ENCODE results near the gene CYP26C1. TPM values are rescaled to one million over a fixed set of nuclear protein-coding genes. Genes with fewer than 3 reads are reported as not detected.

The CYP26C1 gene
- total RNA-seq, 1 experiment from 2014 or later, result 0.07 TPM

DNA sequence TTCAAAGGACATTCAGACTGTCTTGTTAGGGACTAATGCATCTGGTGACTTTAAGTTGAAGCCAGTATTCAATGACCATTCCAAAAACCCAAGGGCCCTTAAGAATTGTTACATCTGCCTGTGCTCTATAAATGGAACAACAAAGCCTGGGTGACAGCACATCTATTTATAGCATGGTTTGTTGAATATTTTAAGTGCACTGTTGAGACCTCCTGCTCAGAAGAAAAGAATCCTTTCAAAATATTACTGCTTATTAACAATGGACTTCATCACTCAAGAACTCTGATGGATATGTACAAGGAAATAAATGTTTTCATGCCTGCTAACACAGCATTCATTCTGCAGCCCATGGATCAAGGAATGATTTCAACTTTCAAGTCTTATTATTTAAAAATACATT, 33.1 kb upstream of the CYP26C1 start:
- H4K20me1 ChIP-seq (ENCODE audit: insufficient read depth), result no peaks in the 10 kb centered on the region
- TF ChIP-seq YY1 (IDR thresholded peaks at IDR 0.05; ENCODE audit: extremely low read depth, insufficient replicate concordance, low read depth, low read length) (no peak), ZNF274 (IDR thresholded peaks at IDR 0.05; ENCODE audit: low read depth, low read length) (no peak), EGR1 (IDR thresholded peaks at IDR 0.05; ENCODE audit: low read depth) (no peak), SRF (IDR thresholded peaks at IDR 0.05; ENCODE audit: low read depth) (no peak), POLR2A (IDR thresholded peaks at IDR 0.05; ENCODE audit: borderline replicate concordance, extremely low read depth, insufficient read depth, insufficient read length) (no peak), CBX3 (IDR thresholded peaks at IDR 0.05; ENCODE audit: low read depth) (no peak), JUND (IDR thresholded peaks at IDR 0.05) (no peak), EZH2phosphoT487 (IDR thresholded peaks at IDR 0.05; ENCODE audit: borderline replicate concordance) (no peak), EZH2 (IDR thresholded peaks at IDR 0.05) (no peak), CEBPB (IDR thresholded peaks at IDR 0.05; ENCODE audit: low read depth) (no peak), POLR2AphosphoS5 (IDR thresholded peaks at IDR 0.05; ENCODE audit: low read depth, low read length) (no peak), ELF1 (IDR thresholded peaks at IDR 0.05; ENCODE audit: borderline replicate concordance, low read depth) (no peak), RAD21 (IDR thresholded peaks at IDR 0.05; ENCODE audit: low read depth) (no peak)
- TF ChIP-seq, protein P1, sequence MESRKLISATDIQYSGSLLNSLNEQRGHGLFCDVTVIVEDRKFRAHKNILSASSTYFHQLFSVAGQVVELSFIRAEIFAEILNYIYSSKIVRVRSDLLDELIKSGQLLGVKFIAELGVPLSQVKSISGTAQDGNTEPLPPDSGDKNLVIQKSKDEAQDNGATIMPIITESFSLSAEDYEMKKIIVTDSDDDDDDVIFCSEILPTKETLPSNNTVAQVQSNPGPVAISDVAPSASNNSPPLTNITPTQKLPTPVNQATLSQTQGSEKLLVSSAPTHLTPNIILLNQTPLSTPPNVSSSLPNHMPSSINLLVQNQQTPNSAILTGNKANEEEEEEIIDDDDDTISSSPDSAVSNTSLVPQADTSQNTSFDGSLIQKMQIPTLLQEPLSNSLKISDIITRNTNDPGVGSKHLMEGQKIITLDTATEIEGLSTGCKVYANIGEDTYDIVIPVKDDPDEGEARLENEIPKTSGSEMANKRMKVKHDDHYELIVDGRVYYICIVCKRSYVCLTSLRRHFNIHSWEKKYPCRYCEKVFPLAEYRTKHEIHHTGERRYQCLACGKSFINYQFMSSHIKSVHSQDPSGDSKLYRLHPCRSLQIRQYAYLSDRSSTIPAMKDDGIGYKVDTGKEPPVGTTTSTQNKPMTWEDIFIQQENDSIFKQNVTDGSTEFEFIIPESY (IDR thresholded peaks at IDR 0.05; ENCODE audit: extremely low read depth, insufficient replicate concordance, low read length), result no peak
- ChIA-PET CTCF (no interaction called here), POLR2A (no interaction called here), RAD21 (ENCODE audit: low non-redundant PET in 1 of 2, low total read pairs in 2 of 2, uncharacterized antibody in 2 of 2, unreplicated experiment in 2 of 2) (no interaction called here)
- H3K9me3 ChIP-seq (ENCODE audit: control insufficient read depth in 1 of 2, insufficient read depth in 1 of 2, low read depth in 1 of 2, low read length in 2 of 2), result no peaks in the 10 kb centered on the region
- H3K27me3 ChIP-seq (ENCODE audit: insufficient read depth, low read length), result no peaks in the 10 kb centered on the region
- no peak overlapping the region for H2AFZ ChIP-seq (ENCODE audit: low read depth, low read length, poor library complexity, severe bottlenecking)
- DNase-seq (ENCODE audit: low read depth, low spot score), result no peak
- no peak overlapping the region for H3K4me3 ChIP-seq (replicated peaks in 1 of 2; ENCODE audit: low read depth in 1 of 2, low read length in 2 of 2)
- no peak for ATAC-seq
- no TSS peak for BruUV-seq (replicated peaks)
- H3K9me2 ChIP-seq (ENCODE audit: insufficient read depth), result no peaks in the 10 kb centered on the region
- peaks cover 19 to 37% of the 10 kb centered on the region in 2 experiments for H3K4me1 ChIP-seq (ENCODE audit: control insufficient read depth in 1 of 2, insufficient read depth in 2 of 2, low read length in 2 of 2)
- H3K36me3 ChIP-seq (ENCODE audit: control insufficient read depth in 1 of 2, insufficient read depth in 2 of 2, low read length in 2 of 2), result no peaks in the 10 kb centered on the region
- H3K9ac ChIP-seq (ENCODE audit: low read length), result no peak overlapping the region
- intact Hi-C loops (cut with micrococcal nuclease), result no loop called here
- no peak overlapping the region for H3K27ac ChIP-seq (ENCODE audit: low read depth, low read length)
- H3K79me2 ChIP-seq (ENCODE audit: insufficient read depth, low read length), result no peaks in the 10 kb centered on the region
- H3K4me2 ChIP-seq (ENCODE audit: low read length), result no peak overlapping the region

Data from HCT116 (cell line).